Psoas muscle (tissue), 8 donors: ENCODE measurements around the gene BCL2L2. TPM values are rescaled to one million over a fixed set of nuclear protein-coding genes. Genes with fewer than 3 reads are reported as not detected.
"Not testable (repeated sequence)": the region's sequence is repeated elsewhere in the genome, so short reads cannot be mapped to it uniquely, and the experiment has no call there.

Experiments used
- ATAC-seq, 4 donors: fragments of 200-7000 bp; cut with Tn5 transposase; one replicate each; pipeline ENCODE4 v1.9.1; 2020; ENCODE audit warnings: moderate library complexity in 3 of 4, mild to moderate bottlenecking in 2 of 4
- DNase-seq, 2 donors: peaks; one replicate each; pipeline ENCODE4 v3.0.0-alpha.2; 2020
- H3K27ac ChIP-seq: fragments of 200-600 bp; one replicate; pipeline ENCODE4 v1.8.0; 2022
- H3K27me3 ChIP-seq, 3 donors: fragments of 200-600 bp in 1 of 3; one replicate each; pipeline versions ENCODE4 v1.6.1 to v1.8.0; 2013 to 2022; ENCODE audit warnings: low read length in 2 of 3, mild to moderate bottlenecking in 2 of 3, moderate library complexity in 1 of 3; ENCODE audit not compliant: insufficient read depth in 3 of 3
- H3K36me3 ChIP-seq, 2 donors: fragments of 200-600 bp in 1 of 2; one replicate each; pipeline versions ENCODE4 v1.6.1 to v1.8.0; 2013 to 2022; ENCODE audit warnings: low read depth in 1 of 2, mild to moderate bottlenecking in 1 of 2, moderate library complexity in 1 of 2; ENCODE audit not compliant: insufficient read depth in 1 of 2
- H3K4me1 ChIP-seq: fragments of 200-600 bp; one replicate; pipeline ENCODE4 v1.8.0; 2022
- H3K4me3 ChIP-seq: fragments of 200-600 bp; one replicate; pipeline ENCODE4 v1.8.0; 2022; ENCODE audit warnings: mild to moderate bottlenecking
- H3K9me3 ChIP-seq: fragments of 200-600 bp; one replicate; pipeline ENCODE4 v1.8.0; 2022
- WGBS, 3 donors: extraction: QIAGEN DNeasy Blood & Tissue Kit; methylation state at CpG; one replicate each; pipeline versions ENCODE4 v1.1.6 to v1.1.7; 2013; 5-methylcytosine and 5-hydroxymethylcytosine counted together
- intact Hi-C, 2 donors: fragments of 100-400 bp; cut with DNase I; formaldehyde crosslinking; loops; one replicate each; pipeline versions ENCODE4 v1.11.0 to v1.14.2; 2022
- polyA plus RNA-seq, 3 donors: library from polyadenylated mRNA; stranded (reverse); fragments of 200-250 nt; gene quantifications; one replicate each; pipeline ENCODE4 v1.2.3, GENCODE V29; 2013
- total RNA-seq, 4 donors: library from RNA; stranded (reverse); fragmentation: NEBNext Ultra II Directional in 2 of 4; extraction: Animal tissue kit (Norgen Biotek cat#: 25700) in 2 of 4; gene quantifications; one replicate each; pipeline versions ENCODE4 v1.2.1 to v1.2.4, GENCODE V29; 2021 to 2023
- TF ChIP-seq, protein P1 (sequence below): fragments of 200-600 bp; IDR thresholded peaks from one replicate; pipeline ENCODE4 v1.8.0; 2022; ENCODE audit warnings: antibody characterized with exemption
- donor health status: healthy with polysubstance abuse.
- donor health status: DM: no; HTN: no; CAD: no; lungs with moderate emphysema.
- donor health status: Bipolar disorder and iron deficiency.
- donor health status: healthy.
- donor health status: DM: yes; HTN: yes; CAD: no.
- donor health status: DM: no; HTN: no; CAD: no.
- donor health status: DM: no; HTN: no; CAD: no.
- donor health status: DM: yes; HTN: yes; CAD: no.

The BCL2L2 gene
- total and polyA plus RNA-seq, 7 donors, result 12.1 to 30.2 (median 23.6) TPM

DNA sequence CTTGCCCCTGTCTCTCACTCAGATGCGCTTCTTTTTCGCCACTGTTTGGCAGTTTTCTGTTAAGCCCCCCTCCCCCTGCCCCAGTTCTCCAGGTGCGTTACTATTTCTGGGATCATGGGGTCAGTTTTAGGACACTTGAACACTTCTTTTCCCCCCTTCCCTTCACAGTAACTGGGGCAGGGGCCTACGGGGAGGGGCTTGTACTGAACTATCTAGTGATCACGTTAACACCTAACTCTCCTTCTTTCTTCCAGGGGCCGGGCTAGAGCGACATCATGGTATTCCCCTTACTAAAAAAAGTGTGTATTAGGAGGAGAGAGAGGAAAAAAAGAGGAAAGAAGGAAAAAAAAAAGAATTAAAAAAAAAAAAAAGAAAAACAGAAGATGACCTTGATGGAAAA, 18.4 kb downstream of the BCL2L2 start:
- Histone ChIP-seq H3K27me3 (no peaks in the 10 kb centered on the region), H3K36me3 (peaks cover 5 to 38% of the 10 kb centered on the region in 2 donors), H3K27ac (no peak overlapping the region), H3K4me1 (peaks cover 15% of the 10 kb centered on the region), H3K4me3 (no peak overlapping the region), H3K9me3 (no peaks in the 10 kb centered on the region)
- 68 to 78% (median 70%) methylated on average over 7 of the region's 7 CpGs for WGBS, 3 donors
- ATAC-seq (no peak), DNase-seq (no peak)
- intact Hi-C loops, result loop anchor here (5.0 to 10.0 kb wide), 5 partner anchors 52 to 237 kb away; partner anchors contain the start of genes CMTM5 (in 1 of the 2), NGDN (in 1 of the 2), THTPA (in 1 of the 2) and ZFHX2 (in 1 of the 2)
- TF ChIP-seq, protein P1, sequence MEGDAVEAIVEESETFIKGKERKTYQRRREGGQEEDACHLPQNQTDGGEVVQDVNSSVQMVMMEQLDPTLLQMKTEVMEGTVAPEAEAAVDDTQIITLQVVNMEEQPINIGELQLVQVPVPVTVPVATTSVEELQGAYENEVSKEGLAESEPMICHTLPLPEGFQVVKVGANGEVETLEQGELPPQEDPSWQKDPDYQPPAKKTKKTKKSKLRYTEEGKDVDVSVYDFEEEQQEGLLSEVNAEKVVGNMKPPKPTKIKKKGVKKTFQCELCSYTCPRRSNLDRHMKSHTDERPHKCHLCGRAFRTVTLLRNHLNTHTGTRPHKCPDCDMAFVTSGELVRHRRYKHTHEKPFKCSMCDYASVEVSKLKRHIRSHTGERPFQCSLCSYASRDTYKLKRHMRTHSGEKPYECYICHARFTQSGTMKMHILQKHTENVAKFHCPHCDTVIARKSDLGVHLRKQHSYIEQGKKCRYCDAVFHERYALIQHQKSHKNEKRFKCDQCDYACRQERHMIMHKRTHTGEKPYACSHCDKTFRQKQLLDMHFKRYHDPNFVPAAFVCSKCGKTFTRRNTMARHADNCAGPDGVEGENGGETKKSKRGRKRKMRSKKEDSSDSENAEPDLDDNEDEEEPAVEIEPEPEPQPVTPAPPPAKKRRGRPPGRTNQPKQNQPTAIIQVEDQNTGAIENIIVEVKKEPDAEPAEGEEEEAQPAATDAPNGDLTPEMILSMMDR, result no peak

DNA sequence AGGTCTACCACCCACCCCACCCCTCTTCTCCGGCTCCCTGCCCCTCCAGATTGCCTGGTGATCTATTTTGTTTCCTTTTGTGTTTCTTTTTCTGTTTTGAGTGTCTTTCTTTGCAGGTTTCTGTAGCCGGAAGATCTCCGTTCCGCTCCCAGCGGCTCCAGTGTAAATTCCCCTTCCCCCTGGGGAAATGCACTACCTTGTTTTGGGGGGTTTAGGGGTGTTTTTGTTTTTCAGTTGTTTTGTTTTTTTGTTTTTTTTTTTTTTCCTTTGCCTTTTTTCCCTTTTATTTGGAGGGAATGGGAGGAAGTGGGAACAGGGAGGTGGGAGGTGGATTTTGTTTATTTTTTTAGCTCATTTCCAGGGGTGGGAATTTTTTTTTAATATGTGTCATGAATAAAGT, 19.1 kb downstream of the BCL2L2 start:
- intact Hi-C loops, result loop anchor here (2.0 to 10.0 kb wide), 5 partner anchors 52 to 237 kb away; partner anchors contain the start of genes CMTM5 (in 1 of the 2), THTPA (in 1 of the 2) and ZFHX2 (in 1 of the 2)
- H3K9me3 ChIP-seq, H3K27me3 ChIP-seq, H3K27ac ChIP-seq, H3K4me3 ChIP-seq, ATAC-seq, DNase-seq: not testable (repeated sequence)
- WGBS, 3 donors, result 85 to 92% (median 87%) methylated on average over 5 of the region's 5 CpGs
- Histone ChIP-seq H3K36me3 (peaks cover 5 to 38% of the 10 kb centered on the region in 2 donors), H3K4me1 (peaks cover 15% of the 10 kb centered on the region)

DNA sequence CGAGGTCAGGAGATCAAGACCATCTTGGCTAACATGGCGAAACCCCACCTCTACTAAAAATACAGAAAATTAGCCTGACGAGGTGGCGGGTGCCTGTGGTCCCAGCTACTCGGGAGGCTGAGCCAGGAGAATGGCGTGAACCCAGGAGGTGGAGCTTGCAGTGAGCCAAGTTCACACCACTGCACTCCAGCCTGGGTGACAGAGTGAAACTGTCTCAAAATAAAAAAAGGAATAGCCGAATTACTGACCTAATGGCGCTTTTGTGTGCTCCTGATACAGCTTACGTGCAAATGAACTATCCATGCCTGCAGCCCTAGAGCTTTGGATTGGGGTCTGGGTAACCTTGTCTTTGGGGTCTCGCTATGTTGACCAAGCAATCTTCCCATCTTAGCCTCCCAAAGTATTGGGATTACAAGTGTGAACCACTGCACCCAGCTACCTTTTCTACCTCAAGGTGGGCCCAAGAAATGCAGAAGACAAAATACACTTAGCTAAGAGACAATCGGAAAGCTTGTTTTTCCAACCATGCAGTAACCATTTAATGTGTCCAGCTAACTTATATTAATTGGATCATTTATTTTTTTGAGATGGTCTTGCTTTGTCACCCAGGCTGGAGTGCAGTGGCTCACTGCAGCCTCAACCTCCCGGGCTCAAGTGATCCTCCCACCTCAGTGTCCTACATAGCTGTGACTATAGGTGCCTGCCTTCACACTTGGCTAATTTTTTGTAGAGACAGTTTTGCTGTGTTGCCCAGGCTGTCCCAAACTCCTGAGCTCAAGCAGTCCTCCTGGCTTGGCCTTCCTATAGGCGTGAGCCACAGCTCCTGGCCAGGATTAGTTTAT, 20.1 kb downstream of the BCL2L2 start:
- TF ChIP-seq, protein P1, result no peak
- 64 to 75% (median 70%) methylated on average over 13 of the region's 13 CpGs for WGBS, 3 donors
- no peak for DNase-seq

DNA sequence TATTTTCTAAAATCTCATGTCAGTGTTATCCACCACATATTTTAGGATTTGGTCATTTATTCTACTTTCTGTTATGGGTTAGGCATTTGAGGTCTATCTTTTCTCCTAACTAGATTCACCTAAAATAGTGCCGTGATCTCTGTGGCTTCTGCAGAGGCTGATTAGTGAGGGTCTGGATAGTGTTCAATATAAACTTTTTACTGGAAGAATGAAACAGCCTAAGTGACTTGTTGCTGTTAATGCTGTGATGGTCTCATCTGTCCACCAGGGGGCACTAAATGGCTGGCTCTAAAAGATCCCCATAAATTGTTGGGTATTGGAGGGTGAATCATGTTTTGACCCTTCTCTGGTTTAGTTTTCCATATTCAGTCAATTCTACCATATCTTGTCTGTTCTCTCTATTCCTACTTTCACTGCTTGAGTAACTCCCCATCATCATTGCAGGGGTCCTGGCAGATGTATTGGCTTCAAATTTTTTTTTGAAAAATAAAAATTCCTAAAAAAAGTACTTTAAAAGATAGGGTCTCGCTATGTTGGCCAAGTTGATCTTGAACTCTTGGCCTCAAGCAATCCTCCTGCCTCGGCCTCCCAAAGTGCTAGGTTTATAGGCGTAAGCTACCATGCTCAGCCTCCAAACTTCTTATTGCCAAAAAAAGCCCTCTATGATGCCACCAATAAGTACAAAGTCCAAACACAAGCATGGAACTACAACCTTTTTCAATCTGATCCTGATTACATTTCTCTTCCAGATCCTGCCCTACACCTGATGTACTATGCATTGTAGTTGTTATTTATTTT, 21.5 kb downstream of the BCL2L2 start:
- intact Hi-C loops, result loop anchor here (2.0 to 10.0 kb wide), 5 partner anchors 49 to 234 kb away; partner anchors contain the start of genes CMTM5 (in 1 of the 2), THTPA (in 1 of the 2) and ZFHX2 (in 1 of the 2)
- DNase-seq, result peak in 1 of 2 donors; percentile 47
- ATAC-seq, result peak; percentile 72 to 88 (median 76)
- Histone ChIP-seq H3K36me3 (peaks cover 5 to 29% of the 10 kb centered on the region in 2 donors), H3K4me1 (peaks cover 6% of the 10 kb centered on the region), H3K4me3 (no peak overlapping the region), H3K9me3 (no peaks in the 10 kb centered on the region), H3K27me3 (no peaks in the 10 kb centered on the region), H3K27ac (no peak overlapping the region)
- TF ChIP-seq, protein P1, result peak; percentile 90
- WGBS, 3 donors, result 40 to 43% (median 42%) methylated on average over 4 of the region's 4 CpGs

More for the DNA sequence above, 20.1 kb downstream of the BCL2L2 start:
- no peak overlapping the region for H3K4me3 ChIP-seq
- intact Hi-C loops, result loop anchor here (2.0 to 10.0 kb wide), 5 partner anchors 51 to 236 kb away; partner anchors contain the start of genes CMTM5 (in 1 of the 2), THTPA (in 1 of the 2) and ZFHX2 (in 1 of the 2)
- H3K36me3 ChIP-seq, result peaks cover 5 to 38% of the 10 kb centered on the region in 2 donors
- H3K4me1 ChIP-seq, result peaks cover 15% of the 10 kb centered on the region
- no peaks in the 10 kb centered on the region for H3K27me3 ChIP-seq
- H3K9me3 ChIP-seq, result no peaks in the 10 kb centered on the region
- no peak overlapping the region for H3K27ac ChIP-seq
- ATAC-seq, result no peak
